Naive thymus-derived CD4-positive, alpha-beta T cell (primary cell): ENCODE measurements around the gene DLG2. TPM values are rescaled to one million over a fixed set of nuclear protein-coding genes. Genes with fewer than 3 reads are reported as not detected.

Experiments used
- ATAC-seq: fragments of 150-1000 bp; cut with Tn5 transposase; 2 replicates; pipeline ENCODE4 v1.10.0; 2021; ENCODE audit warnings: mild to moderate bottlenecking, moderate library complexity
- CTCF ChIA-PET: fragments of 350-600 bp; sonication (Branson Sonifier 250); formaldehyde crosslinking; loops from one replicate; lab custom pipeline; 2021; ENCODE audit warnings: antibody characterized with exemption; lab: Charles Lee
- POLR2A ChIA-PET: fragments of 350-600 bp; sonication (Branson Sonifier 250); formaldehyde crosslinking; loops from one replicate; lab custom pipeline; 2021; ENCODE audit warnings: antibody characterized with exemption, inconsistent platforms; lab: Charles Lee
- DNase-seq, 9 donors: peaks; one replicate each; pipeline versions ENCODE4 v3.0.0 to v3.0.0-alpha.2; 2020 to 2022; ENCODE audit warnings: mixed read lengths in 1 of 9
- H3K27ac ChIP-seq: one replicate; pipeline ENCODE4 v1.7.0; 2013; ENCODE audit warnings: mild to moderate bottlenecking, low read depth, low read length, moderate library complexity
- H3K27me3 ChIP-seq, 2 donors: one replicate each; pipeline ENCODE4 v1.7.0; 2013; ENCODE audit warnings: low read length in 2 of 2, mild to moderate bottlenecking in 2 of 2, moderate library complexity in 2 of 2; ENCODE audit not compliant: control insufficient read depth in 2 of 2, insufficient read depth in 2 of 2
- H3K36me3 ChIP-seq, 3 experiments: 1 replicate in 2 of 3; 2 replicates in 1 of 3; pipeline ENCODE4 v1.7.0; 2013; ENCODE audit warnings: low read length in 3 of 3, mild to moderate bottlenecking in 3 of 3, moderate library complexity in 1 of 3; ENCODE audit not compliant: insufficient read depth in 3 of 3, control insufficient read depth in 2 of 3
- H3K4me1 ChIP-seq, 2 donors: one replicate each; pipeline ENCODE4 v1.7.0; 2013; ENCODE audit warnings: low read length in 2 of 2, mild to moderate bottlenecking in 2 of 2, moderate library complexity in 1 of 2; ENCODE audit not compliant: control insufficient read depth in 2 of 2, insufficient read depth in 2 of 2
- H3K4me3 ChIP-seq: 2 replicates; pipeline ENCODE4 v1.7.0; 2013; ENCODE audit warnings: mild to moderate bottlenecking, low read length
- H3K9me3 ChIP-seq, 3 experiments: 1 replicate in 2 of 3; 2 replicates in 1 of 3; pipeline ENCODE4 v1.7.0; 2013; ENCODE audit warnings: low read length in 3 of 3; ENCODE audit not compliant: control insufficient read depth in 2 of 3
- H3K27ac Mint-ChIP-seq, 9 donors: one replicate each; pipeline ENCODE4 v1.8.0; 2020 to 2022; ENCODE audit warnings: mixed read lengths in 9 of 9, mild to moderate bottlenecking in 8 of 9, moderate library complexity in 5 of 9, inconsistent platforms in 2 of 9
- H3K27me3 Mint-ChIP-seq, 5 donors: one replicate each; pipeline ENCODE4 v1.8.0; 2021 to 2022; ENCODE audit warnings: mixed read lengths in 5 of 5, mild to moderate bottlenecking in 1 of 5
- H3K36me3 Mint-ChIP-seq, 5 donors: one replicate each; pipeline ENCODE4 v1.8.0; 2020 to 2022; ENCODE audit warnings: mixed read lengths in 5 of 5, mild to moderate bottlenecking in 3 of 5, inconsistent platforms in 1 of 5
- H3K4me1 Mint-ChIP-seq, 7 donors: one replicate each; pipeline ENCODE4 v1.8.0; 2020 to 2022; ENCODE audit warnings: mixed read lengths in 7 of 7, mild to moderate bottlenecking in 3 of 7, inconsistent platforms in 1 of 7
- H3K4me3 Mint-ChIP-seq, 10 donors: one replicate each; pipeline ENCODE4 v1.8.0; 2020 to 2022; ENCODE audit warnings: mild to moderate bottlenecking in 10 of 10, mixed read lengths in 10 of 10, moderate library complexity in 6 of 10, inconsistent platforms in 2 of 10
- H3K9me3 Mint-ChIP-seq, 11 donors: one replicate each; pipeline ENCODE4 v1.8.0; 2020 to 2022; ENCODE audit warnings: mixed read lengths in 11 of 11, mild to moderate bottlenecking in 4 of 11, inconsistent platforms in 1 of 11, moderate library complexity in 1 of 11
- intact Hi-C, 2 donors: fragments of 100-400 bp; cut with micrococcal nuclease; formaldehyde crosslinking; loops; one replicate each; pipeline ENCODE4 v1.15.1; 2023
- polyA plus RNA-seq, 2 donors: library from polyadenylated mRNA; unstranded; fragments of 300-500 nt; fragmentation: Illumina TruSeq; gene quantifications; one replicate each; pipeline ENCODE4 v1.2.3, GENCODE V29; 2021
- total RNA-seq, 6 experiments: library from RNA in 5 of 6; stranded (reverse) in 5 of 6; gene quantifications; 1 replicate in 5 of 6; 2 replicates in 1 of 6; pipeline ENCODE4 v1.2.3 and lab custom pipeline; 2021 to 2026

The DLG2 gene
- total and polyA plus RNA-seq, 7 experiments from 2014 or later: 0.64 to 6.1 (median 3.7) TPM

DNA sequence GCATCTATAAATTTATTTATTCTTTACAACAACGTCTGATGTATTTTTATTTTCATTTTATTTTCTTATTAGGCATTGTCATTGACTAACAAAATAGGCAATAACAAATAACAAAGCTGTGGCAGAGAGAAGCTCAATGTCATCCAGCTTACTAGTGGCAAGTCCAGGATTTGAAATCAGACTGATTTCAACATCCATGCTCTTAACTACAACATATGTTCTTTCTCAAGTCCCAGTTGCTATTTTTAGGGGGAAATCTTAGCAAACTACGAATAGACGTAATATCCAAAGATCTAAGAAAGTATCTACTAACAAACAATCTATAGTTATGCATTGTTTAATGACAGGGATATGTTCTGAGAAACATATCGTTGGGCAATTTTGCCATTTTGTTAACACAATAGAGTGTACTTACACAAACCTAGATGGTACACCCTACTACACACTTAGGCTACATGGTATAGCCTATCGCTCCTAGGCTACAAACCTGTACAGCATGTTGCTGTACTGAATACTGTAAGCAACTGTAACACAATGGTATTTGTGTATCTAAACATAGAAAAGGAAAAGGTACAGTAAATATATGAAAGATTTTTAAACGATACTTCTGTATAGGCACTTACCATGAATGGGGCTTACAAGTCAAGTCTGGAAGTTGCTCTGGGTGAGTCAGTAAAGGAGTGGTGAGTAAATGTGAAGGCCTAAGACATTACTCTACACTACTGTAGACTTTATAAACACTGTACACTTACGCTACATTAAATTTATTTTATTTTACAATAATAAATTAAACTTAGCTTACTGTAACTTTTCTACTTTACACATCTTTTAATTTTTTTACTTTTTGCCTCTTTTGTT is 151.3 kb downstream of the DLG2 start:
- Histone ChIP-seq H3K9me3 (peaks cover 0 to 8% (median 0%) of the 10 kb centered on the region in 3 experiments), H3K4me1 (no peaks in the 10 kb centered on the region), H3K27me3 (no peaks in the 10 kb centered on the region), H3K27ac (no peak overlapping the region), H3K36me3 (no peaks in the 10 kb centered on the region), H3K4me3 (no peak overlapping the region)
- Mint-ChIP-seq H3K27me3 (no peaks in the 10 kb centered on the region), H3K4me1 (no peaks in the 10 kb centered on the region), H3K36me3 (peaks cover 0 to 15% (median 4%) of the 10 kb centered on the region in 5 donors), H3K27ac (no peak overlapping the region), H3K4me3 (no peak overlapping the region), H3K9me3 (peaks cover 3 to 37% (median 17%) of the 10 kb centered on the region in 11 donors)
- no peak for ATAC-seq
- CTCF ChIA-PET: no interaction called here
- no peak for DNase-seq
- POLR2A ChIA-PET: no interaction called here
- intact Hi-C loops: no loop called here

DNA sequence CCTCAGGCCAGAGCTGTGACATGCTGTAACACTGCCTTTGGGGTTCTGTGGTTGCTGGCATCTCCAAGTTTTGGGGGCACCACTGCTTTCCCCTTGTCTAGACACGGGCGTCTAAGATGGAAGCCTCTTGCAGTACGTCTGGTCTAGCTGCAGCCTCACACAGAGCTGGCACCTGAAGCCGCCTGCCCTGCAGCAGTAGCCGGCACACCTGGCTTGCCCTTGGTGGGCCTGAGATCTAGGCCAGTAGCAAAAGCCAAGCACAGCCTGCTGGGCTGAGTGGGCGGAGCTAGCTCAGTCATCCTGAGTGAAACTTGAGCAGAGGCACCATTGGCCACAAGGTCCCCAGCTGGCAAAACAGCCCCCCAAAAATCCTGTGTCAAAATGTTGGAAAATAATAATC is 154.2 kb downstream of the DLG2 start:
- Mint-ChIP-seq H3K4me3 (no peak overlapping the region), H3K36me3 (peaks cover 0 to 20% (median 8%) of the 10 kb centered on the region in 5 donors), H3K4me1 (no peaks in the 10 kb centered on the region)

DNA sequence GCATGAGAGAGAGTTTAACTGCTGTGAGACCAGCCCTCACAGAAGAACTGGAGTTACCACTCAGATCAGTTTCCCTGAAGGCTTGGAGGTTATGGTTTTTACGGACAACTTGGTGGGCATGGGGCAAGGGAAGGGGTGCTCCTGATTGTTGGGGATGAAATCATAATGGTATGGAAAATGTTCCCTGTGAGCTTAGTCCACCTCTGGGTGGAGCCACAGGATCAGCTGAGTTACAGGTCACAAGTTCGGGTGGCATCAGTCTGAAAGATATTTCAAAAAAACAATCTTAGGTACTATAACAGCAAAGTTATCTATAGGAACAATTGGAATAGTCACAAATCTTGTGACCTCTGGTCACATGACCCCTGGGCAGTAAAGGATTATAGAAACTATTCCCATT is 162.9 kb downstream of the DLG2 start:
- ATAC-seq (no peak), DNase-seq (no peak)
- intact Hi-C loops: no loop called here
- peaks cover 8 to 81% (median 41%) of the 10 kb centered on the region in 11 donors for H3K9me3 Mint-ChIP-seq
- H3K36me3 ChIP-seq: no peaks in the 10 kb centered on the region
- POLR2A ChIA-PET: no interaction called here
- no peaks in the 10 kb centered on the region for H3K4me1 Mint-ChIP-seq
- H3K4me3 Mint-ChIP-seq: no peak overlapping the region
- peaks cover 0 to 22% (median 0%) of the 10 kb centered on the region in 3 experiments for H3K9me3 ChIP-seq
- H3K4me1 ChIP-seq: no peaks in the 10 kb centered on the region
- H3K27ac Mint-ChIP-seq: no peak overlapping the region
- H3K27me3 ChIP-seq: no peaks in the 10 kb centered on the region
- no peak overlapping the region for H3K4me3 ChIP-seq
- H3K27ac ChIP-seq: no peak overlapping the region
- H3K36me3 Mint-ChIP-seq: peaks cover 0 to 23% (median 8%) of the 10 kb centered on the region in 5 donors
- CTCF ChIA-PET: no interaction called here
- H3K27me3 Mint-ChIP-seq: no peaks in the 10 kb centered on the region

More for the DNA sequence above, 154.2 kb downstream of the DLG2 start:
- Histone ChIP-seq H3K4me3 (no peak overlapping the region), H3K4me1 (no peaks in the 10 kb centered on the region), H3K27ac (no peak overlapping the region), H3K27me3 (no peaks in the 10 kb centered on the region), H3K9me3 (peaks cover 0 to 28% (median 0%) of the 10 kb centered on the region in 3 experiments), H3K36me3 (no peaks in the 10 kb centered on the region)
- ATAC-seq (no peak), DNase-seq (no peak)
- Mint-ChIP-seq H3K9me3 (peaks cover 8 to 51% (median 25%) of the 10 kb centered on the region in 11 donors), H3K27me3 (no peaks in the 10 kb centered on the region), H3K27ac (no peak overlapping the region)
- ChIA-PET POLR2A (no interaction called here), CTCF (no interaction called here)
- intact Hi-C loops: no loop called here

DNA sequence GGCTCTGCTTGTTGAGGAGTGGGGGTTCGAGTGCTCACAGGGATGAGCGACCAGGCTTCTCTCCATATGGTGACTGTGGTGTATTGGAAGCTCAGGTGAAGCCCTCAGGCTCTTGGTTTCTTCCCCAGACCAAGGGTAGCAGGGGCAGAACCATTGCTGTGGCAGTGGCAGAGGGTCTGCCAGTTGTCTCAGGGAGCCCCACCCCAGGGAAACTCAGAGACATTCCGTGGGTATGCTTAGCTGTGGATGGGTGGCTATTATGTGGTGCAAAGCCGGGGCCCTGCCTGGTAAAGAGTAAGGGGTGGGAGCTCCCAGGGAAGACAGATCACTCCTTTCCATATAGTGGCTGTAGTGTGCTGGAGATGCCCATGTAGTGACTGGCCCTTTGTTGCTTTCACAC is 167.8 kb downstream of the DLG2 start:
- DNase-seq (no peak), ATAC-seq (no peak)
- peaks cover 16 to 89% (median 58%) of the 10 kb centered on the region in 11 donors for H3K9me3 Mint-ChIP-seq
- H3K36me3 Mint-ChIP-seq: peaks cover 0 to 34% (median 9%) of the 10 kb centered on the region in 5 donors
- H3K4me3 Mint-ChIP-seq: no peak overlapping the region
- peaks cover 0 to 47% (median 0%) of the 10 kb centered on the region in 3 experiments for H3K9me3 ChIP-seq
- H3K27me3 ChIP-seq: no peaks in the 10 kb centered on the region
- no peaks in the 10 kb centered on the region for H3K4me1 ChIP-seq
- CTCF ChIA-PET: no interaction called here
- no peak overlapping the region for H3K27ac Mint-ChIP-seq
- H3K4me1 Mint-ChIP-seq: no peaks in the 10 kb centered on the region
- H3K36me3 ChIP-seq: no peaks in the 10 kb centered on the region
- intact Hi-C loops: no loop called here
- no peak overlapping the region for H3K4me3 ChIP-seq
- no peaks in the 10 kb centered on the region for H3K27me3 Mint-ChIP-seq
- POLR2A ChIA-PET: no interaction called here
- no peak overlapping the region for H3K27ac ChIP-seq

DNA sequence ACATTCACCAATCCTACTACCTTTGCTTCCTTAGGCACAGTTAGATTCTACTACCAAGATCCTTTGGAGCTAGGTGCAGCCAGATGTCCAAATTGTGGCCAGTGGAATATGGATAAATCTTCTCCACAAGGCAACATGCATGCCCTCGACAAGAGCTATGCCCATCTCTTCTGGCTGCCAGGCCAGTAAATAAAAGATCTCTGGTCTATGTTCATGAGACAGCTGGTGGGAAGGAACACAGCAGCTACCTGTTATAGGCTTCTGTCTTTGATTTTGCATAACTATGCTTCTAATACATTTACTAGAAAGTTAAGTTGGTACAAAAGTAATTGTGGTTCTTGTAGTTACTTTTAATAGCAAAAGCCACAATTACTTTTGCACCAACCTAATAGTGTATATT is 182.7 kb downstream of the DLG2 start:
- no peaks in the 10 kb centered on the region for H3K36me3 ChIP-seq
- intact Hi-C loops: no loop called here
- no peaks in the 10 kb centered on the region for H3K27me3 ChIP-seq
- Mint-ChIP-seq H3K27me3 (no peaks in the 10 kb centered on the region), H3K36me3 (no peaks in the 10 kb centered on the region), H3K27ac (no peak overlapping the region), H3K4me3 (no peak overlapping the region), H3K4me1 (no peaks in the 10 kb centered on the region), H3K9me3 (peaks cover 0 to 31% (median 9%) of the 10 kb centered on the region in 11 donors)
- H3K9me3 ChIP-seq: no peaks in the 10 kb centered on the region
- no peak overlapping the region for H3K4me3 ChIP-seq
- no peak for DNase-seq
- ATAC-seq: no peak
- ChIA-PET CTCF (no interaction called here), POLR2A (no interaction called here)
- no peaks in the 10 kb centered on the region for H3K4me1 ChIP-seq
- no peak overlapping the region for H3K27ac ChIP-seq

DNA sequence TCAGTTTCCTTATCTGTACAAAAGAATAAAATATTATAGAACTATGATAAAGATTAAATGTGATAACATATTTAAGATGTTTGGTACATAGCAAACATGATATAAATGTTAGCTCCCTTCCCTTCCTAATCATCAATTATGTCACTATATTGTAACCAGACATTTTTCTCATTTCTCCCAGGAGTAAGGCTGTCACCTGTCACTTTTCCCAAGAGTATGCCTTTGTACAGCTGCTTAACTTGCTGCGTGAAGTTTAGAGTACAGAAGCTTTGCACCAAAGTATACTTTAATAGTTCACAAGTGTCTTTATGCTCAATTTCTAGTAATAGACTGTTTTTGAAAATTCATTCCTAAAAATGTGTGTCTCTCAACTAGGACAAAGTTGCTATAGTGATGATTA is 186.9 kb downstream of the DLG2 start:
- no peak for ATAC-seq
- H3K27me3 ChIP-seq: no peaks in the 10 kb centered on the region
- no peak for DNase-seq
- CTCF ChIA-PET: no interaction called here
- Mint-ChIP-seq H3K4me3 (no peak overlapping the region), H3K9me3 (peaks cover 5 to 42% (median 17%) of the 10 kb centered on the region in 11 donors), H3K36me3 (peaks cover 0 to 5% (median 0%) of the 10 kb centered on the region in 5 donors), H3K27ac (no peak overlapping the region), H3K27me3 (no peaks in the 10 kb centered on the region), H3K4me1 (no peaks in the 10 kb centered on the region)
- H3K36me3 ChIP-seq: no peaks in the 10 kb centered on the region
- intact Hi-C loops: no loop called here
- H3K27ac ChIP-seq: no peak overlapping the region
- H3K9me3 ChIP-seq: peaks cover 0 to 4% (median 0%) of the 10 kb centered on the region in 3 experiments
- no peak overlapping the region for H3K4me3 ChIP-seq
- no peaks in the 10 kb centered on the region for H3K4me1 ChIP-seq
- POLR2A ChIA-PET: no interaction called here

DNA sequence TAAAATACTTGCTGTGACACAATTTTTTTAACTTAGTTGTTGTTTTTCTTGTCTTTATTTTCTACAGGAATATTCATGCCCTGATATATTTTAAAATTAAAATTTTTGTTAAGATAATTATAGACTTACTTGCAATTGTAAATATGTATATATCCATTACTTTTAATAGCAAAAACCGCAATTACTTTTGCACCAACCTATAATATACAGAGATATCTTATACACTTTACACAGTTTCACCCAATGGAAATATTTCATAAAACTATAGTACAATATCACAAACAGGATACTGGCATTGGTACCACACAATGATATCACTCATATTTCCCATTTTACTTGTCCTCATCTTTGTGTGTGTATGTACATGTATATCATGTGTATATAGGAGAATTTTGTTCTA is 188.8 kb downstream of the DLG2 start:
- Mint-ChIP-seq H3K4me3 (no peak overlapping the region), H3K27me3 (no peaks in the 10 kb centered on the region), H3K36me3 (peaks cover 0 to 10% (median 0%) of the 10 kb centered on the region in 5 donors), H3K9me3 (peaks cover 11 to 56% (median 34%) of the 10 kb centered on the region in 11 donors), H3K27ac (no peak overlapping the region), H3K4me1 (no peaks in the 10 kb centered on the region)
- Histone ChIP-seq H3K27ac (no peak overlapping the region), H3K4me1 (no peaks in the 10 kb centered on the region), H3K4me3 (no peak overlapping the region), H3K36me3 (no peaks in the 10 kb centered on the region), H3K9me3 (peaks cover 0 to 8% (median 0%) of the 10 kb centered on the region in 3 experiments), H3K27me3 (no peaks in the 10 kb centered on the region)
- DNase-seq: no peak
- ATAC-seq: no peak
- ChIA-PET CTCF (no interaction called here), POLR2A (no interaction called here)
- intact Hi-C loops: no loop called here
